ENCODE results near the gene CBLIF.

DNA sequence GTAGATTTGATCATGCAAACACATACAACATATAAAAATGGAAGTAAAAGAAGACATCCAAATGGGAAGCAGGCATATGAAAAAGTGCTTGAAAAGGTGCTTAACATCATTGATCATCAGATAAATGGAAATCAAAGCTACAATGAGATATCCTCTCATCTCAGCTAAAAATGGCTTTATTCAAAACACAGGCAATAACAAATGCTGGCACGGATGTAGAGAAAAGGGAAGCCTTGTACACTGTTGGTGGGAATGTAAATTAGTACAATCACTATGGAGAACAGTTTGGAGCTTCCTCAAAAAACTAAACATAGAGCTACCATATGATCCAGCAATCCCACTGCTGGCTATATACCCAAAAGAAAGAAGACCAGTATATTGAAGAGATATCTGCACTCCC is 21.5 kb upstream of the CBLIF start:
- TF ChIP-seq, protein P1, sequence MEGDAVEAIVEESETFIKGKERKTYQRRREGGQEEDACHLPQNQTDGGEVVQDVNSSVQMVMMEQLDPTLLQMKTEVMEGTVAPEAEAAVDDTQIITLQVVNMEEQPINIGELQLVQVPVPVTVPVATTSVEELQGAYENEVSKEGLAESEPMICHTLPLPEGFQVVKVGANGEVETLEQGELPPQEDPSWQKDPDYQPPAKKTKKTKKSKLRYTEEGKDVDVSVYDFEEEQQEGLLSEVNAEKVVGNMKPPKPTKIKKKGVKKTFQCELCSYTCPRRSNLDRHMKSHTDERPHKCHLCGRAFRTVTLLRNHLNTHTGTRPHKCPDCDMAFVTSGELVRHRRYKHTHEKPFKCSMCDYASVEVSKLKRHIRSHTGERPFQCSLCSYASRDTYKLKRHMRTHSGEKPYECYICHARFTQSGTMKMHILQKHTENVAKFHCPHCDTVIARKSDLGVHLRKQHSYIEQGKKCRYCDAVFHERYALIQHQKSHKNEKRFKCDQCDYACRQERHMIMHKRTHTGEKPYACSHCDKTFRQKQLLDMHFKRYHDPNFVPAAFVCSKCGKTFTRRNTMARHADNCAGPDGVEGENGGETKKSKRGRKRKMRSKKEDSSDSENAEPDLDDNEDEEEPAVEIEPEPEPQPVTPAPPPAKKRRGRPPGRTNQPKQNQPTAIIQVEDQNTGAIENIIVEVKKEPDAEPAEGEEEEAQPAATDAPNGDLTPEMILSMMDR (CRISPR knock-in tag; IDR thresholded peaks at IDR 0.05) = no peak
- no peak for TF ChIP-seq KDM1A (CRISPR knock-in tag; IDR thresholded peaks at IDR 0.05)
- TF ChIP-seq, protein P2, sequence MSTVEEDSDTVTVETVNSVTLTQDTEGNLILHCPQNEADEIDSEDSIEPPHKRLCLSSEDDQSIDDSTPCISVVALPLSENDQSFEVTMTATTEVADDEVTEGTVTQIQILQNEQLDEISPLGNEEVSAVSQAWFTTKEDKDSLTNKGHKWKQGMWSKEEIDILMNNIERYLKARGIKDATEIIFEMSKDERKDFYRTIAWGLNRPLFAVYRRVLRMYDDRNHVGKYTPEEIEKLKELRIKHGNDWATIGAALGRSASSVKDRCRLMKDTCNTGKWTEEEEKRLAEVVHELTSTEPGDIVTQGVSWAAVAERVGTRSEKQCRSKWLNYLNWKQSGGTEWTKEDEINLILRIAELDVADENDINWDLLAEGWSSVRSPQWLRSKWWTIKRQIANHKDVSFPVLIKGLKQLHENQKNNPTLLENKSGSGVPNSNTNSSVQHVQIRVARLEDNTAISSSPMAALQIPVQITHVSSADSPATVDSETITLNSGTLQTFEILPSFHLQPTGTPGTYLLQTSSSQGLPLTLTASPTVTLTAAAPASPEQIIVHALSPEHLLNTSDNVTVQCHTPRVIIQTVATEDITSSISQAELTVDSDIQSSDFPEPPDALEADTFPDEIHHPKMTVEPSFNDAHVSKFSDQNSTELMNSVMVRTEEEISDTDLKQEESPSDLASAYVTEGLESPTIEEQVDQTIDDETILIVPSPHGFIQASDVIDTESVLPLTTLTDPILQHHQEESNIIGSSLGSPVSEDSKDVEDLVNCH (CRISPR knock-in tag; IDR thresholded peaks at IDR 0.05) = no peak
- no peak for TF ChIP-seq DNMT1 (CRISPR knock-in tag; IDR thresholded peaks at IDR 0.05)
- TF ChIP-seq ZNF556 (CRISPR knock-in tag; IDR thresholded peaks at IDR 0.05; ENCODE audit: borderline replicate concordance) = no peak
